ENCODE measurements around the gene TOMM20L. TPM values are rescaled to one million over a fixed set of nuclear protein-coding genes. Genes with fewer than 3 reads are reported as not detected.

Gene TOMM20L
- total and polyA plus RNA-seq, 2 of the 8 experiments (the other 6 are each of a cell fraction or from before 2014, with no cell fraction given), result not detected

DNA sequence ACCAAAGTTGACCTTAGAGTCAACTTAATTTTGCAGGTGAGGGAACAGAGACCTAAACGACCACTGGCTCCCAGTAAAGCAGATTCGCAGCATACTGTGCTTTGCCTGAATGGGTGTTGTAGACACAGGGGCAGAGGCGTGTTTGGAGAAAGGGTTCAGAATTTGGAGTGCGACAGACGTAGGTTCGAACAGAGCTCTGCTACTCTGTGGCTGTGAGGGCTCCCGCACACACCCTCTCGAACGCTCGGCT, 243 bp upstream of the TOMM20L start:
- Histone ChIP-seq H3K36me3 (ENCODE audit: control insufficient read depth in 2 of 4, insufficient read depth in 4 of 4, low read length in 3 of 4) (no peaks in the 10 kb centered on the region), H3K27me3 (replicated peaks in 1 of 4; ENCODE audit: control insufficient read depth in 3 of 4, extremely low read depth in 1 of 4, insufficient read depth in 3 of 4, low read length in 3 of 4) (peaks cover 0 to 9% (median 6%) of the 10 kb centered on the region in 4 experiments; a peak in 5 of 7 replicates), H3K14ac (ENCODE audit: insufficient read length) (no peak overlapping the region), H3K4me3 (ENCODE audit: extremely low read depth in 1 of 4, insufficient read depth in 2 of 4, low read depth in 3 of 4, low read length in 4 of 4) (peak overlapping the region; percentile 46 to 68 (median 58)), H3K23ac (ENCODE audit: insufficient read length) (peak overlapping the region; percentile 85), H3K4me2 (ENCODE audit: insufficient read depth in 1 of 2, low read depth in 2 of 2, low read length in 2 of 2) (peak overlapping the region; percentile 81 to 96), H3K9ac (replicated peaks in 1 of 4; ENCODE audit: extremely low read depth in 1 of 4, low read depth in 3 of 4, low read length in 3 of 4) (peak overlapping the region in 3 of 4 experiments; percentile 31 to 73 (median 68); a peak in 4 of 7 replicates), H2AK5ac (ENCODE audit: low read depth, low read length) (no peak overlapping the region), H2BK20ac (ENCODE audit: low read length) (no peak overlapping the region), H3K18ac (ENCODE audit: extremely low read depth, low read length) (no peak overlapping the region), H3K79me2 (ENCODE audit: control insufficient read depth in 1 of 2, insufficient read depth in 2 of 2, low read length in 2 of 2) (no peaks in the 10 kb centered on the region), H2BK120ac (replicated peaks; ENCODE audit: low read depth, low read length) (peak overlapping the region; percentile 92), H2AFZ (ENCODE audit: low read length) (peak overlapping the region; percentile 99), H3K56ac (replicated peaks; ENCODE audit: insufficient read length, low read depth, low read length) (no peak overlapping the region), H4K8ac (ENCODE audit: extremely low read depth, insufficient read depth, low read length) (peak overlapping the region; percentile 95; the same call in 1 of the 2 replicates), H4K20me1 (replicated peaks in 1 of 2; ENCODE audit: control insufficient read depth in 1 of 2, insufficient read depth in 2 of 2, low read length in 2 of 2) (no peaks in the 10 kb centered on the region), H4K5ac (ENCODE audit: insufficient read length, low read depth, low read length) (no peak overlapping the region), H3K4ac (replicated peaks; ENCODE audit: insufficient read length, low read depth, low read length) (no peak overlapping the region), H2BK12ac (ENCODE audit: low read depth, low read length) (no peak overlapping the region), H3K79me1 (ENCODE audit: low read depth, low read length) (no peaks in the 10 kb centered on the region), H3K9me3 (ENCODE audit: insufficient read depth in 2 of 2, low read depth in 1 of 2, low read length in 1 of 2) (no peaks in the 10 kb centered on the region), H3K4me1 (replicated peaks in 1 of 4; ENCODE audit: control insufficient read depth in 3 of 4, insufficient read depth in 4 of 4, low read length in 3 of 4) (peaks cover 4 to 14% (median 7%) of the 10 kb centered on the region in 4 experiments; a peak in 6 of 7 replicates), H3K23me2 (ENCODE audit: low read depth, low read length) (peaks cover 7% of the 10 kb centered on the region; the same call in 1 of the 2 replicates), H2BK5ac (ENCODE audit: low read depth, low read length) (no peak overlapping the region), H4K91ac (replicated peaks; ENCODE audit: insufficient read length, low read length) (peak overlapping the region; percentile 72), H3K27ac (ENCODE audit: low read depth, low read length) (no peak overlapping the region), H2BK15ac (ENCODE audit: low read length) (no peak overlapping the region)
- 15% methylated on average over 6 of the region's 10 CpGs; no CpG with 5 or more reads in 1 of the 2 experiments for WGBS, 2 experiments (ENCODE audit: extremely low coverage in 1 of 2, insufficient coverage in 1 of 2, insufficient read length in 1 of 2, insufficient replicate concordance in 2 of 2, low coverage in 1 of 2, low lambda C conversion rate in 2 of 2, missing lambda C conversion rate in 1 of 2)
- FAIRE-seq (no peak), DNase-seq (ENCODE audit: low read depth in 1 of 2, low spot score in 2 of 2) (no peak)
- TF ChIP-seq SAP30 (IDR thresholded peaks at IDR 0.05; ENCODE audit: insufficient read depth, insufficient replicate concordance, low read length) (no peak), EP300 (IDR thresholded peaks at IDR 0.05; ENCODE audit: borderline replicate concordance in 1 of 2, low read depth in 2 of 2, low read length in 2 of 2) (peak in 1 of 2 experiments; percentile 1; a peak in 1 of 3 replicates)
- ChIA-PET POLR2A (ENCODE audit: partially characterized antibody) (interaction anchor here (0.6 to 3.8 kb wide), 6 partner anchors 31 to 287 kb away, joined by 3 to 23 read pairs (median 4); partner anchors contain the start of genes ARID4A, KIAA0586 and TIMM9), CTCF (ENCODE audit: partially characterized antibody) (interaction anchor here (1.4 to 2.5 kb wide), 5 partner anchors 10 to 29 kb away, joined by 3 to 9 read pairs (median 5); no protein-coding TSS in a partner anchor)
